ENCODE measurements around the gene MAST1.
"Not testable (repeated sequence)": the region's sequence is repeated elsewhere in the genome, so short reads cannot be mapped to it uniquely, and the experiment has no call there.

Gene MAST1

DNA sequence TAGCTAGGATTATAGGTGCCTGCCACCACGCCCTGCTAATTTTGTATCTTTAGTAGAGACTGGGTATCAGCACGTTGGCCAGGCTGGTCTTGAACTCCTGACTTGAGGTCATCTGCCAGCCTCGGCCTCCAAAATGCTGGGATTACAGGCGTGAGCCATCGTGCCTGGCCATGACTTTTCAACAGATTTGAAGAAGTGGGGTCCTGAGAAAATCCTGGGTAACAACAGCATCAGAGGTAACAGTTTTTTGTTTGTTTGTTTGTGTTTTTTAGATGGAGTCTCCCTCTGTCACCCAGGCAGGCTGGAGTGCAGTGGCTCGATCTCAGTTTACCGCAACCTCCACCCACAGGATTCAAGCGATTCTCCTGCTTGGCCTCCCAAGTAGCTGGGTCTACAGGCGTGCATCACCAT, 43.3 kb upstream of the MAST1 start:
- TF ChIP-seq, protein P1, sequence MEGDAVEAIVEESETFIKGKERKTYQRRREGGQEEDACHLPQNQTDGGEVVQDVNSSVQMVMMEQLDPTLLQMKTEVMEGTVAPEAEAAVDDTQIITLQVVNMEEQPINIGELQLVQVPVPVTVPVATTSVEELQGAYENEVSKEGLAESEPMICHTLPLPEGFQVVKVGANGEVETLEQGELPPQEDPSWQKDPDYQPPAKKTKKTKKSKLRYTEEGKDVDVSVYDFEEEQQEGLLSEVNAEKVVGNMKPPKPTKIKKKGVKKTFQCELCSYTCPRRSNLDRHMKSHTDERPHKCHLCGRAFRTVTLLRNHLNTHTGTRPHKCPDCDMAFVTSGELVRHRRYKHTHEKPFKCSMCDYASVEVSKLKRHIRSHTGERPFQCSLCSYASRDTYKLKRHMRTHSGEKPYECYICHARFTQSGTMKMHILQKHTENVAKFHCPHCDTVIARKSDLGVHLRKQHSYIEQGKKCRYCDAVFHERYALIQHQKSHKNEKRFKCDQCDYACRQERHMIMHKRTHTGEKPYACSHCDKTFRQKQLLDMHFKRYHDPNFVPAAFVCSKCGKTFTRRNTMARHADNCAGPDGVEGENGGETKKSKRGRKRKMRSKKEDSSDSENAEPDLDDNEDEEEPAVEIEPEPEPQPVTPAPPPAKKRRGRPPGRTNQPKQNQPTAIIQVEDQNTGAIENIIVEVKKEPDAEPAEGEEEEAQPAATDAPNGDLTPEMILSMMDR (conservative IDR thresholded peaks at IDR 0.05; ENCODE audit: low read depth): no peak
- CTCF ChIA-PET: interaction anchor here (0.6 to 3.2 kb wide), 6 partner anchors 18 to 77 kb away, joined by 3 to 36 read pairs (median 10); no protein-coding TSS in a partner anchor
- DNase-seq (ENCODE audit: low spot score): no peak
- POLR2A ChIA-PET (ENCODE audit: low non-redundant PET): interaction anchor here (0.7 to 7.3 kb wide), 3 partner anchors 16 to 33 kb away, joined by 4 to 120 read pairs (median 9); partner anchors contain the start of gene HOOK2
- H3K27ac ChIP-seq: peak overlapping the region; percentile 100

DNA sequence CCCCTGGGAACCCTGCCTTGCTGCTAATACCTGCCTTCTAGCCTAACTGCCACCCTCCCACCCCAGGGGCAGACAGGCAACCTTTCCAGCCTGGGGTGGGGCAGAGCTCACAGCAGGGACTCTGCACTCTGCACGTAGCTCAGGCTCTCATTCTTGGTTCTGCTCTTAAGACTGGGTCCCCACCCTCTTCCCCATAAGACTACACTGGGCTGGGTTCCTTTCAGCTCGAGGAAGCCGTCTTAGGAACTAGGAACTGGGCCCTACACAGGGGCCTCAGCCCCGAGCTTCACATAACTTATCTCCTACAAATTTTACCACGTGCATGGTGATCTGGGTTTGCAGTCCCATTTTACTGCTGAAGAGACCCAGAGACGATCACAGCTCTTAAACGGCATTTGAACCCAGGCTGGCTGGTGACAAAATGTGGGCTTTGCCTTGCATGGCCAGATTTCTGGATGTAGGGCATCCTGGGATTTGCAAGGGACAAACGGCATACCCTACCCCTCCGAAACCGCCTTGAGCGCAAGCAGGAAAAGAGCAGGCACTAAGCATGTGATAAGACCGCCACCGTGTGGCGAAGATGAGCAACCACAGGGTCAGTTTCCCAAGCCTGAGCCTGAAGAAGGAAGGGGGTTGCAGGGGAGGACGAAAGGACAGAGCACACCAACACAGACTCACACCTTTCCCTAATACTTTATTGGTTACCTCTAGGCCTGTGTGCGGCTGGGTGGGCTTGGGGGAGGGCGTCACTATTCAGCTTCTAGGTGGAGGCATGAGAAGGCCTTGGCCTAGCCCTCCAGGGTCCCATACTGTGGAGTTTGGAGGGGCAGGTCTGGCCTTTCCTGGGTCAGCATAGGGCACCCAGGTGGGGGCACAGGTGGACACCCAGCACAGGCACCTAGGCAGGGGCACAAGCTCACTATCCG, 41.9 kb upstream of the MAST1 start:
- ChIA-PET CTCF (interaction anchor here (0.5 to 3.2 kb wide), 21 partner anchors 9 to 979 kb away, joined by 3 to 36 read pairs (median 4); partner anchors contain the start of genes BEST2 and GCDH), POLR2A (ENCODE audit: low non-redundant PET) (interaction anchor here (1.2 kb wide), 1 partner anchor 19 kb away, joined by 8 read pairs; no protein-coding TSS in a partner anchor)
- DNase-seq (ENCODE audit: low spot score): peak; percentile 51
- TF ChIP-seq, protein P1 (conservative IDR thresholded peaks at IDR 0.05; ENCODE audit: low read depth): peak; percentile 90
- peak overlapping the region; percentile 100 for H3K27ac ChIP-seq

DNA sequence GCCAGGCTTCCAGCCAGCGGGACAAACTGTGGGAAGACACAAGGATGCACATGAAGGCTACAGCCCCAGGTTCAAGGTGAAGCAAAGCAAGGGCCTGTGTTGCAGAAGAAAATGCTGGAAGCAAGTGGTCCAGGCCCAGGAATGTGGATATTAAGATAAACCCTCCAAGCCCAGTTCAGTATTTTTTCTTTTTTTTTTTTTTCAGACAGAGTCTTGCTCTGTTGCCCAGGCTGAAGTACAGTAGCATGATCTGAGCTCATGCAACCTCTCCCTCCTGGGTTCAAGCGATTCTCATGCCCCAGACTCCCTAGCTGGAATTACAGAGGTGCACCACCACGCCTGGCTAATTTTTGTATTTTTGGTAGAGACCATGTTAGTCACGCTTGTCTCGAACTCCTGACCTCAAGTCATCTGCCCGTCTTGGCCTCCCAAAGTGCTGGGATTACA, 41.2 kb upstream of the MAST1 start:
- TF ChIP-seq, protein P1 (conservative IDR thresholded peaks at IDR 0.05; ENCODE audit: low read depth): no peak
- H3K27ac ChIP-seq: peak overlapping the region; percentile 100
- ChIA-PET CTCF (interaction anchor here (1.0 to 3.2 kb wide), 6 partner anchors 20 to 50 kb away, joined by 3 to 36 read pairs (median 12); no protein-coding TSS in a partner anchor), POLR2A (ENCODE audit: low non-redundant PET) (interaction anchor here (0.7 kb wide), 1 partner anchor 43 kb away, joined by 5 read pairs; no protein-coding TSS in a partner anchor)
- no peak for DNase-seq (ENCODE audit: low spot score)

DNA sequence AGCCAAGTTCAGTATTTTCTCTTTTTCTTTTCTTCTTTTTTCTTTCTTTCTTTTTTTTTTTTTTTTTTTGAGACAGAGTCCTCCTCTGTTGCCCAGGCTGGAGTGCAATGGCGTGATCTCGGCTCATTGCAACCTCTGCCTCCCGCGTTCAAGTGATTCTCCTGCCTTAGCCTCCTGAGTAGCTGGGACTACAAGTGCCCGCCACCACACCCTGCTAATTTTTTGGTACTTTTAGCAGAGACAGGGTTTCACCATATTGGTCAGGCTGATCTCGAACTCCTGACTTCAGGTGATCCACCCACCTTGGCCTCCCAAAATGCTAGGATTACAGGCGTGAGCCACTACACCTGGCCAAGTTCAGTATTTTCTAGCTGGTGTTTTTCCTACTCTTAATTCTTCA, 40.7 kb upstream of the MAST1 start:
- POLR2A ChIA-PET (ENCODE audit: low non-redundant PET): interaction anchor here (0.7 kb wide), 1 partner anchor 43 kb away, joined by 5 read pairs; no protein-coding TSS in a partner anchor

DNA sequence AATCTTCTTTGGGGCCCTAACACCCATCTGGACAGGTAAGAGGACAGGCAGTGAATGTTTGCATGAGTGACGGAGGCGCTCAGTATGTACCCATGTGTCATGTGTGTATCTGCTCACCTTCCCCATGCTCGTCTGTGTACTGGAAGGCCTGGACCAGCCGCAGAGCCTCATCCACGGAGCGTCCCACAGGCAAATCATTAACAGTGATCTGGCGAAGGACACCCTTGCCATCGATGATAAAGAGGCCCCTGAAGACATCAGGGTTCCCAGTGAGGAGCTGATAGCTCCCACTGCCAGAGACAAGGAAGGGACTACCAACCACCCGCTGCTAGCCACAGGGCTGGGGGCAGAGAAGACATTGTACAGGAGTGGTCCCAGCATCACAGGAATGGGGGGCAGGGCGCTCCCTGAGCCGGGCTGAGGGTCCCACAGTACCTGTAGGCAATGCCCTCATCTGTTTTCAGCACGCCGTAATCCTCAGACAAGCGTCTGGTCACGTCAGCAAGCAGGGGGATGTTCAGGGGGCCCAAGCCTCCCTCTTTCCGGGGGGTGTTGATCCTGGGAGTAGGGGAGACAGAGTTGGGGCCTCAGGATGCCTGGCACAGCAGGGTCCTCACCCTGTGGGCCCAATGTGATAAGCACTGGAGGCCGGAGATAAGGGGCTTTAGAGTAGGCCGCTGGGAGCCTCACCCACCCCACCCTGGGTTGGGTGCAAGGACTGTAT, 38.4 kb upstream of the MAST1 start:
- POLR2A ChIA-PET (ENCODE audit: low non-redundant PET): no interaction called here
- TF ChIP-seq, protein P1 (conservative IDR thresholded peaks at IDR 0.05; ENCODE audit: low read depth): no peak
- no peak for DNase-seq (ENCODE audit: low spot score)
- H3K27ac ChIP-seq: peak overlapping the region; percentile 100
- CTCF ChIA-PET: interaction anchor here (0.6 to 1.3 kb wide), 4 partner anchors 22 to 48 kb away, joined by 3 to 6 read pairs (median 4); no protein-coding TSS in a partner anchor

More for the DNA sequence above, 40.7 kb upstream of the MAST1 start:
- peak overlapping the region; percentile 100 for H3K27ac ChIP-seq
- not testable (repeated sequence) for DNase-seq (ENCODE audit: low spot score)
- CTCF ChIA-PET: interaction anchor here (1.0 to 2.6 kb wide), 2 partner anchors 50 kb away, joined by 3 to 10 read pairs; no protein-coding TSS in a partner anchor

DNA sequence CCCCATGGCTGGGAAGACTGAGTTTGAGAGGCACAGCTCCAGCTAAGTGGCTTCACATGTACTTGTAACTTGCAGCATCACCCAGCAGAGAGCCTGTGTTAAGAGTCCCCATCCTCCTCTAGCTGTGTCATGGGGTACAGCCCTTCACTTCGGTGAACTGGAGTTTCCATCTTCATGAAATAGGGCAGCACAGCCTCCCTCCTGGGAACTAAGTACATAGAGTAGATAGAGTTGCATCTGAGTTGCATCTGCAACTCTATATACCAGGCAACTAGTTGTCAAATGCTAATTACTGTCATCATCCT, 37.9 kb upstream of the MAST1 start:
- H3K27ac ChIP-seq: peak overlapping the region; percentile 100
- DNase-seq (ENCODE audit: low spot score): no peak
- TF ChIP-seq, protein P1 (conservative IDR thresholded peaks at IDR 0.05; ENCODE audit: low read depth): no peak
- ChIA-PET CTCF (interaction anchor here (0.9 to 1.3 kb wide), 3 partner anchors 22 to 47 kb away, joined by 4 to 8 read pairs (median 6); no protein-coding TSS in a partner anchor), POLR2A (ENCODE audit: low non-redundant PET) (no interaction called here)
